ENCODE measurements around the gene SFMBT1.
"Not testable (repeated sequence)": the region's sequence is repeated elsewhere in the genome, so short reads cannot be mapped to it uniquely, and the experiment has no call there.

Gene SFMBT1

GRCh38 chr3:53035825-53036619 lies 9.9 kb downstream of the SFMBT1 start:
- no peak for DNase-seq (ENCODE audit: low read depth)

GRCh38 chr3:53035018-53035417 lies 10.9 kb downstream of the SFMBT1 start:
- DNase-seq (ENCODE audit: low read depth): not testable (repeated sequence)

- DNase-seq (ENCODE audit: low read depth): not testable (repeated sequence)
These were observed 11.5 kb downstream of the SFMBT1 start for GRCh38 chr3:53034411-53034810.

- DNase-seq (ENCODE audit: low read depth): no peak
These were observed 13.3 kb downstream of the SFMBT1 start for GRCh38 chr3:53032609-53033008.

- DNase-seq (ENCODE audit: low read depth): no peak
These were observed 15.0 kb downstream of the SFMBT1 start for GRCh38 chr3:53030619-53031449.

GRCh38 chr3:53028641-53029040 lies 17.2 kb downstream of the SFMBT1 start:
- DNase-seq (ENCODE audit: low read depth): no peak

- DNase-seq (ENCODE audit: low read depth): no peak
These were observed 18.5 kb downstream of the SFMBT1 start for GRCh38 chr3:53027254-53027844.

- DNase-seq (ENCODE audit: low read depth): no peak
These were observed 19.3 kb downstream of the SFMBT1 start for GRCh38 chr3:53026382-53027162.

GRCh38 chr3:53024315-53024714 lies 21.6 kb downstream of the SFMBT1 start:
- DNase-seq (ENCODE audit: low read depth): no peak

- DNase-seq (ENCODE audit: low read depth): peak; percentile 39
These were observed 22.6 kb downstream of the SFMBT1 start for GRCh38 chr3:53023072-53023823.

- DNase-seq (ENCODE audit: low read depth): peak; percentile 55
These were observed 23.2 kb downstream of the SFMBT1 start for GRCh38 chr3:53022647-53023046.

- DNase-seq (ENCODE audit: low read depth): no peak
These were observed 29.6 kb downstream of the SFMBT1 start for GRCh38 chr3:53016236-53016635.

- no peak for DNase-seq (ENCODE audit: low read depth)
These were observed 34.5 kb downstream of the SFMBT1 start for GRCh38 chr3:53011324-53011723.

GRCh38 chr3:53009826-53010539 lies 35.9 kb downstream of the SFMBT1 start:
- DNase-seq (ENCODE audit: low read depth): no peak

GRCh38 chr3:53008932-53009331 lies 36.9 kb downstream of the SFMBT1 start:
- no peak for DNase-seq (ENCODE audit: low read depth)

GRCh38 chr3:53005854-53006513 lies 39.9 kb downstream of the SFMBT1 start:
- no peak for DNase-seq (ENCODE audit: low read depth)

- DNase-seq (ENCODE audit: low read depth): no peak
These were observed 40.5 kb downstream of the SFMBT1 start for GRCh38 chr3:53005338-53005737.

GRCh38 chr3:53003320-53003719 lies 42.6 kb downstream of the SFMBT1 start:
- DNase-seq (ENCODE audit: low read depth): no peak

GRCh38 chr3:52998771-52999513 lies 46.9 kb downstream of the SFMBT1 start:
- DNase-seq (ENCODE audit: low read depth): no peak

Data from amniotic epithelial cell (primary cell).